AG04449 (cell line): Measurements from ENCODE around the gene SLC25A24.

Source experiments
- CTCF ChIA-PET: fragments of 350-600 bp; formaldehyde crosslinking; extraction: SDS; loops from one replicate; lab custom pipeline; 2021; ENCODE audit warnings: antibody characterized with exemption; lab: Yijun Ruan, JAX
- POLR2A ChIA-PET: fragments of 400-600, 350-600 bp; formaldehyde crosslinking; extraction: SDS; loops from one replicate; lab custom pipeline; 2020; ENCODE audit warnings: antibody characterized with exemption, inconsistent platforms; lab: Yijun Ruan, JAX
- DNase-seq: peaks from one replicate; pipeline ENCODE4 v3.0.0-alpha.2; 2010; ENCODE audit warnings: low read depth, low spot score
- H3K4me3 ChIP-seq: 2 replicates; pipeline ENCODE4 v1.5.1; 2011; ENCODE audit warnings: low read depth, mild to moderate bottlenecking, control low read depth, low read length
- CTCF ChIP-seq: IDR thresholded peaks from one replicate; pipeline ENCODE4 v1.5.1; 2011; ENCODE audit warnings: mild to moderate bottlenecking, moderate library complexity, low read length, control low read depth, inconsistent platforms; ENCODE audit not compliant: insufficient read depth; ENCODE audit errors: missing control alignments

SLC25A24 gene

GRCh38 chr1:108120163-108120562 is 80.0 kb downstream of the SLC25A24 start:
- no peak for TF ChIP-seq CTCF
- ChIA-PET POLR2A (no interaction called here), CTCF (interaction anchor here (1.0 to 5.1 kb wide), 2 partner anchors 8 to 339 kb away, joined by 4 to 57 read pairs; no protein-coding TSS in a partner anchor)
- no peak overlapping the region for H3K4me3 ChIP-seq
- DNase-seq = no peak

- ChIA-PET POLR2A (no interaction called here), CTCF (interaction anchor here (1.0 to 5.1 kb wide), 5 partner anchors 7 to 339 kb away, joined by 3 to 57 read pairs (median 4); no protein-coding TSS in a partner anchor)
- DNase-seq = no peak
- H3K4me3 ChIP-seq = no peak overlapping the region
- no peak for TF ChIP-seq CTCF
Observed at GRCh38 chr1:108119500-108119899, 80.6 kb downstream of the SLC25A24 start.

GRCh38 chr1:108117945-108118902 is 81.9 kb downstream of the SLC25A24 start:
- peak; percentile 40 for DNase-seq
- CTCF ChIA-PET = interaction anchor here (1.0 to 5.1 kb wide), 5 partner anchors 8 to 337 kb away, joined by 3 to 57 read pairs (median 4); no protein-coding TSS in a partner anchor

GRCh38 chr1:108117237-108117636 is 82.9 kb downstream of the SLC25A24 start:
- TF ChIP-seq CTCF = no peak
- no peak overlapping the region for H3K4me3 ChIP-seq
- ChIA-PET CTCF (interaction anchor here (2.7 to 5.1 kb wide), 2 partner anchors 9 to 336 kb away, joined by 9 to 57 read pairs; no protein-coding TSS in a partner anchor), POLR2A (no interaction called here)
- DNase-seq = no peak

More at GRCh38 chr1:108117945-108118902, 81.9 kb downstream of the SLC25A24 start:
- TF ChIP-seq CTCF = no peak
- POLR2A ChIA-PET = interaction anchor here (0.6 kb wide), 1 partner anchor 1088 kb away, joined by 3 read pairs; no protein-coding TSS in a partner anchor
- no peak overlapping the region for H3K4me3 ChIP-seq

- no peak for TF ChIP-seq CTCF
- no peak overlapping the region for H3K4me3 ChIP-seq
- DNase-seq = no peak
- ChIA-PET CTCF (interaction anchor here (1.4 to 1.8 kb wide), 2 partner anchors 11 to 13 kb away, joined by 6 read pairs; no protein-coding TSS in a partner anchor), POLR2A (no interaction called here)
Observed at GRCh38 chr1:108114033-108114599, 86.0 kb downstream of the SLC25A24 start.
